GM03348 (cell line): ENCODE results near the gene SRSF7.
"Not testable (repeated sequence)": the region's sequence is repeated elsewhere in the genome, so short reads cannot be mapped to it uniquely, and the experiment has no call there.

Experiments used
- DNase-seq: peaks from one replicate; pipeline ENCODE4 v3.0.0; 2012; ENCODE audit warnings: low spot score

The SRSF7 gene

GRCh38 chr2:38731684-38732221 is 19.4 kb downstream of the SRSF7 start:
- no peak for DNase-seq

- no peak for DNase-seq
These were observed 20.1 kb downstream of the SRSF7 start for GRCh38 chr2:38731090-38731489.

GRCh38 chr2:38728694-38729093 is 22.5 kb downstream of the SRSF7 start:
- DNase-seq = no peak

GRCh38 chr2:38727661-38728060 is 23.5 kb downstream of the SRSF7 start:
- DNase-seq = no peak

GRCh38 chr2:38723173-38723572 is 28.0 kb downstream of the SRSF7 start:
- no peak for DNase-seq

- DNase-seq = no peak
These were observed 28.7 kb downstream of the SRSF7 start for GRCh38 chr2:38722271-38723061.

GRCh38 chr2:38720613-38721241 is 30.4 kb downstream of the SRSF7 start:
- DNase-seq = peak; percentile 84

- DNase-seq = no peak
These were observed 31.5 kb downstream of the SRSF7 start for GRCh38 chr2:38719706-38720105.

- no peak for DNase-seq
These were observed 32.6 kb downstream of the SRSF7 start for GRCh38 chr2:38718601-38719000.

- peak; percentile 33 for DNase-seq
These were observed 35.0 kb downstream of the SRSF7 start for GRCh38 chr2:38716185-38716584.

- DNase-seq = not testable (repeated sequence)
These were observed 36.2 kb downstream of the SRSF7 start for GRCh38 chr2:38714941-38715340.

- no peak for DNase-seq
These were observed 37.8 kb downstream of the SRSF7 start for GRCh38 chr2:38713338-38713737.

GRCh38 chr2:38712871-38713270 is 38.3 kb downstream of the SRSF7 start:
- DNase-seq = no peak

GRCh38 chr2:38712413-38712812 is 38.7 kb downstream of the SRSF7 start:
- no peak for DNase-seq

GRCh38 chr2:38711558-38711957 is 39.6 kb downstream of the SRSF7 start:
- no peak for DNase-seq

GRCh38 chr2:38709567-38710194 is 41.5 kb downstream of the SRSF7 start:
- DNase-seq = no peak

- DNase-seq = no peak
These were observed 42.1 kb downstream of the SRSF7 start for GRCh38 chr2:38708900-38709566.

- not testable (repeated sequence) for DNase-seq
These were observed 42.7 kb downstream of the SRSF7 start for GRCh38 chr2:38708491-38708890.

GRCh38 chr2:38706846-38707345 is 44.3 kb downstream of the SRSF7 start:
- no peak for DNase-seq

GRCh38 chr2:38704664-38705063 is 46.5 kb downstream of the SRSF7 start:
- DNase-seq = no peak

- not testable (repeated sequence) for DNase-seq
These were observed 47.8 kb downstream of the SRSF7 start for GRCh38 chr2:38703336-38703735.

- DNase-seq = peak; percentile 72
These were observed 48.7 kb downstream of the SRSF7 start for GRCh38 chr2:38702413-38702812.
